NCI-H2171 (cell line): Measurements from ENCODE around the gene HMX1.

Source experiments
- DNase-seq: peaks from one replicate; lab custom pipeline; 2025; lab: John Stamatoyannopoulos, UW

Gene HMX1

GRCh38 chr4:8819473-8820177 is 52.0 kb downstream of the HMX1 start:
- no peak for DNase-seq

- DNase-seq = no peak
These were observed 52.6 kb downstream of the HMX1 start for GRCh38 chr4:8819019-8819418.

- DNase-seq = no peak
These were observed 53.4 kb downstream of the HMX1 start for GRCh38 chr4:8818063-8818881.

GRCh38 chr4:8817813-8818062 is 53.9 kb downstream of the HMX1 start:
- peak; percentile 81 for DNase-seq

- no peak for DNase-seq
These were observed 54.4 kb downstream of the HMX1 start for GRCh38 chr4:8817096-8817812.
